IPS DF 4.7 (cell line): ENCODE measurements around the gene RAD9A.
"Not testable (repeated sequence)": the region's sequence is repeated elsewhere in the genome, so short reads cannot be mapped to it uniquely, and the experiment has no call there.

ENCODE experiments used
- DNase-seq: peaks from one replicate; pipeline ENCODE4 v3.0.0-alpha.2; 2013; ENCODE audit warnings: low spot score; ENCODE audit errors: extremely low read depth

The RAD9A gene

DNA sequence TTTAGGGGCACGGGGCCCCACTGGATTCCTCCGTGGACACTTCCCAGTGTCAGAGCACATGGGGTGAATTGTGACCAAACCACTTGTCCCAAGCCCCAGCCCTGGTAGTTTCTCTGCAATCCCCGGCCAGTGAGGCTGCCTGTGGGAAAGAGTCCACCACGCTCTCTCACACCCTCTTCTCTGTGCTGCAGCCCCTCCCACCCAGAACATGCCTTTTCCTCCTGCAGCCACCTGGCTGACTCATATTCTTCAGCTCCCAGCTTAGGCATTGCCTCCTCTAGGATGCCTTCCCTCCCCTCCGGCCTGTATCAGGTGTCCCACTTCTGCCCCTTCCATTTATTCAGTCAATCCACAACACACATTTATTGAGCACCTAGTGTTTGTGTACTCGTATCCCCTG is 31.1 kb downstream of the RAD9A start:
- DNase-seq: no peak

DNA sequence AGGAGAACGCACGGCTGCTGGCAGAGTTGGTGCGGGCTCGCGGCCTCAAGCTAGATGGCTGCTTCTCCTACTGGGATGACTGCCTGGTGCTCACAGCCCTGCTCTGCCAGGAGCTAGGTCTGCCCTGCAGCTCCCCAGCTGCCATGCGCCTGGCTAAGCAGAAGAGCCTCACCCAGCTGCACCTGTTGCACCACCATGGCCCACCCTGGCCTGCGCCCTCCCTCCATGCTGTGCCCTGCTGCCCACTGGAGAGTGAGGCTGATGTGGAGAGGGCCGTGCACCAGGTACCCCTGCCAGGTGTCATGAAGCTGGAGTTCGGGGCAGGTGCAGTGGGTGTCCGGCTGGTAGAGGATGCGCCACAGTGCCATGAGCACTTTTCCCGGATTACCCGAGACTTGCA is 31.7 kb downstream of the RAD9A start:
- DNase-seq: no peak

DNA sequence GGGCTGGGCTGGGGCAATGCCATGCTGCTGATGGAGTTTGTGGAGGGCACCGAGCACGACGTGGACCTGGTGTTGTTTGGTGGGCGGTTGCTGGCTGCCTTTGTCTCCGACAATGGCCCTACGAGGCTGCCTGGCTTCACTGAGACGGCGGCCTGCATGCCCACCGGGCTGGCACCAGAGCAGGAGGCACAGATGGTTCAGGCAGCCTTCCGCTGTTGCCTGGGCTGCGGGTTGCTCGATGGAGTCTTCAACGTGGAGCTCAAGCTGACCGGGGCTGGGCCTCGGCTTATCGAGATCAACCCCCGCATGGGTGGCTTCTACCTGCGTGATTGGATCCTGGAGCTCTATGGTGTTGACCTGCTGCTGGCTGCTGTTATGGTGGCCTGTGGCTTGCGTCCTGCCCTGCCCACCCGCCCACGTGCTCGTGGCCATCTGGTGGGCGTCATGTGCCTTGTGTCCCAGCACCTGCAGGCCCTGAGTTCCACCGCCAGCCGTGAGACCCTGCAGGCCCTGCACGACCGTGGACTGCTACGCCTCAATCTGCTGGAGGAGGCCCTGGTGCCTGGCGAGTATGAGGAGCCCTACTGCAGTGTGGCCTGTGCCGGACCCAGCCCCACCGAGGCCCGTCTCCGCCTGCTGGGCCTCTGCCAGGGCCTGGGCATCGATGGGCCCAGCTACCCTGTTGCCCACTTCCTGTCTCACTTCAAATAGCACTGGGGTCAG is 32.3 kb downstream of the RAD9A start:
- DNase-seq: no peak

DNA sequence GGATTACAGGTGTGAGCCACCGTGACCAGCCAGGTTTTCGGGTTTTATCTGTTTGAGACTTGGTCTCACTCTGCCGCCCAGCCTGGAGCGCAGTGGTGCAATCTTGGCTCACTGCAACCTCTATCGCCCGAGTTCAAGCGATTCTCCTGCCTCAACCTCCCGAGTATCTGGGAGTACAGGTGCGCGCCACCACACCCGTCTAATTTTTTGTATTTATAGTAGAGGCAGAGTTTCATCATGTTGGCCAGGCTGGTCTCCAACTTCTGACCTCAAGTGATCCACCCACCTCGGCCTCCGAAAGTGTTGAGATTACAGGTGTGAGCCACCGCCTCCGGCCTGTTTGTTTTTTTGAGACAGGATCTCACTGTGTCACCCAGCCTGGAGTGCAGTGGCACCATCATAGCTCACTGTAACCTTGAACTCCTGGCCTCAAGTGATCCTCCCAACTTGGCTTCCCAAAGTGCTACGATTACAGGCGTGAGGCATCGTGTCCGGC is 35.6 kb downstream of the RAD9A start:
- not testable (repeated sequence) for DNase-seq

DNA sequence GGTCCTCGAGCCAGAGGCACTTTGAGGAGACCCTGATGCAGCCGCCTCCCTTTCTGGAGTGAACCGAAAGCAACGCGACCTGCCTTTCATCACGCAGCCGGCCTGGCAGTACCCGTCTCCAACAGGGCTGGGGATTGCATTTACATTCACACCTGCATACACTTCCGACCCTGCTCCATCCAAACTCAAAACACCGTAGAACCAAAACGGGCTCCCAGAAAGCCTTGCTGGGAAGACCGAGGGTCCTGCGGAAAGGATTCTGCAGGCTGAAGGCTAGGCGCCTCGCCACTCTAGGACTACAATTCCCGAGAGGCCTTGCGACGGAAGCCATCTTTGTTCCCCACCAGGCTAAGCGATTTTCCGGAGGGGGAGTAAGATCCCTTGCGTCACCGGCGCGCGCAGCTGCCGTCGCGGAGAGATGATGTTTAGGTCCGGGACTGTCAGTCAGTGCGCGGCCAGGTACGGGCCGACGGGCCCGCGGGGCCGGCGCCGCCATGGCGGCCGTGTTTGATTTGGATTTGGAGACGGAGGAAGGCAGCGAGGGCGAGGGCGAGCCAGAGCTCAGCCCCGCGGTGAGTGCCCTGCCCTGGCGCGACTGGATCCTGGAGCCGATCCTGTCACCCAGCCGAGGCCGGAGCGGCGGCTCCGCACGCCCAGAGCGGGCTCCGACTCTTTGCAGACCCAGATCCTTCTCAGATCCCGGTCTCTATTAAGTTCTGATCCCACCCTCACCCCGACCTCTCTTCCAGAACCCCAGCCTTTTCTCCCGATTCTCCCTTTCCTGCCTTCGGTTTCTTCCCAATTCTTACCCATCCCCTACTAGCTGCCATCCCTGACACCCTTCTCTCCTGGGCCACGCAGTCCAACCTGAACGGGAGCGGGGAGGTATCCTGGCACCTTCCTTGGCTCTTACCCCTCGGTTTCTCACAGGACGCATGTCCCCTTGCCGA is 36.5 kb downstream of the RAD9A start, which contains the start of gene RPS6KB2:
Gene RPS6KB2 (plus strand): TSS at position 443 of the 950 bp plus-strand sequence. CDS start 52 bp downstream, at position 495.
- peak; percentile 93 for DNase-seq

DNA sequence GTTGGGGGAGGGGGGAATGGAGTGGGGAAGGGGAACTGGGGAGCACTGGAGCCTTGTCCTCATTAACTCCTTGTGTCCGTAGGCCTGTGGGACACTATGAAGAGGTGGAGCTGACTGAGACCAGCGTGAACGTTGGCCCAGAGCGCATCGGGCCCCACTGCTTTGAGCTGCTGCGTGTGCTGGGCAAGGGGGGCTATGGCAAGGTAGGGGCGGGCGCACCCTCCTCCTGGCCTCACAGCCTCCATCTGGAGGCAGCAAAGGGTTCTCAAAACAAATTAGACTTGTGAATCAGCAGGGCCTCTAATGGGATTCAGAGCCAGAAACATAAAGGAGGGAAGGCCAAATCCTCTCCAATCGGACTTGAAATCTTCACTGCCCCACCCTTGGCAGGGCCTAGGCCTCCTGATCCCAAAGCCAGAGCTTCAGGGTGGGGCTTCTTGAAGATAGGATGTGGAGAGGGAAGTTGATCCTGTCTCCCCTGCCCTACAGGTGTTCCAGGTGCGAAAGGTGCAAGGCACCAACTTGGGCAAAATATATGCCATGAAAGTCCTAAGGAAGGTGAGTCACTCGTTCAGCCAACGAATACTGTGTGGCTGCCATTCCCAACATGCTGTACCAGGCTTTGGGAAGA is 37.4 kb downstream of the RAD9A start:
- no peak for DNase-seq

DNA sequence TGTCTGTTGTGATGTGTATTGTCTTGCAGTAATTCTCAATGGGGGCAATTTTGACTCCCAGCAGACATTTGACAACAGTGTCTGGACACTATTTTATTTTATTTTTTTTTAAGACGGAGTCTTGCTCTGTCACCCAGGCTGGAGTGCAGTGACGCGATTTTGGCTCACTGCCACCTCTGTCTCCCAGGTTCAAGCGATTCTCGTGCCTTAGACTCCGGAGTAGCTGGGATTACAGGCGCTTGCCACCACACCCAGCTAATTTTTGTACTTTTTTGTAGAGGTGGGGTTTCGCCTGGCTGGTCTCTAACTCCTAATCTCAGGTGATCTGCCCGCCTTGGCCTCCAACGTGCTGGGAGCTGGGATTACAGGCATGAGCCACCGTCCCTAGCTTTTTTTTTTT is 37.9 kb downstream of the RAD9A start:
- DNase-seq: no peak

DNA sequence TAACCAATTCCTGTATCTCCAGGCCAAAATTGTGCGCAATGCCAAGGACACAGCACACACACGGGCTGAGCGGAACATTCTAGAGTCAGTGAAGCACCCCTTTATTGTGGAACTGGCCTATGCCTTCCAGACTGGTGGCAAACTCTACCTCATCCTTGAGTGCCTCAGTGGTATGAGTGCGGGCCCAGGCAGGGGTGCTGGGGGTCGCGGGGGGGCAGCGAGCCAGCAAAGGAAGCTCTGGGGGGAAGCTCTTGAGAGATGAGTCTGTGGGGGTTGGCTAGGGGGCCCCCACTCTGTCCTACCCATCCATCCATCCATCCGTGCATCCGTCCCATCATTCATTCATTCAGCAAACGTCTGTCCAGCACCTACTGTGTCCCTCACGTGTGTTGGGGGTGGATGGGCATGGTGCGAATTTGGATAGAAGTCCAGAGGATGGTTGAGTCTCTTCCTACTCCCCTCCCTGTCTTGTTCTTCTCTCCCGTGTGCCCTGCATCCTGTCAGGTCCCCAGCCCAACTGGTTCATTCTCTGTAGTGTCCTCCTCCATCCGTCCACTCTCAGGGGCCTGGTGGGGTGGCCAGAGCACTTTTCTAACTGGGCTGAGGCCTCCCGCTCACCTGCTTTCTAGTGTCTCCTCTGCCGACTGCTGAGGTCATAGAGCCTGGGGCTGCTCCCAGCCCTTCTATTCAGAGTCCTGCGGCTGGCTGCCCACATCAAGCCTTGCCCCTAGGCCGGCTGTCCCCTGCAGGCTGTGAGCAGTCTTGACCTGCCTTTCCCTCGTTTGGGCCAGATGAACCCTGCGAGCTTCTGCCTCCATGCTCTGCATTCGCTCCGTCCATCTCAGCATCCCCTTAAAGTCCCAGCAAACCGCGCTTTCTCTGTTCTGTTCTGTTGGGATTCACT is 39.8 kb downstream of the RAD9A start:
- DNase-seq: no peak

DNA sequence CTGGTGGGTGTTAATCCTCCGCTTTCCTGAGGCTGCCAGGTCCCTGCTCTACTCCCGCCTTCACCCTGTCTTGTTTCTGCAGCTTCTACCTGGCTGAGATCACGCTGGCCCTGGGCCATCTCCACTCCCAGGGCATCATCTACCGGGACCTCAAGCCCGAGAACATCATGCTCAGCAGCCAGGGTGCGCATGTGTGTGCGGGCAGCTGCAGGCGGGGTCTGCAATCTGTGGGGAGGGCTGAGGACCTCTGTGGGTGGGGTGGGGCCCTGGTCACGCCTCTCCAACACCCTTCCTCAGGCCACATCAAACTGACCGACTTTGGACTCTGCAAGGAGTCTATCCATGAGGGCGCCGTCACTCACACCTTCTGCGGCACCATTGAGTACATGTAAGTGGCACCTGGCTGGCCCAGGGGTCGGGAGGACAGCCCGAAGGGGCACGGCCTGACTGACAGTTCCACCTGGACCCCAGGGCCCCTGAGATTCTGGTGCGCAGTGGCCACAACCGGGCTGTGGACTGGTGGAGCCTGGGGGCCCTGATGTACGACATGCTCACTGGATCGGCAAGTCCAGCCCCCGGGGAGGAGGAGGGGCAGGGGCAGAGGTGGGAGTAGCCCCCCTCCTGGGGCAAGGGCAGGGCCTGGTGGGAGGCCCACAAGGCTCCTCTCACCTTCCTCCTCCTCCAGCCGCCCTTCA is 41.0 kb downstream of the RAD9A start:
- no peak for DNase-seq

DNA sequence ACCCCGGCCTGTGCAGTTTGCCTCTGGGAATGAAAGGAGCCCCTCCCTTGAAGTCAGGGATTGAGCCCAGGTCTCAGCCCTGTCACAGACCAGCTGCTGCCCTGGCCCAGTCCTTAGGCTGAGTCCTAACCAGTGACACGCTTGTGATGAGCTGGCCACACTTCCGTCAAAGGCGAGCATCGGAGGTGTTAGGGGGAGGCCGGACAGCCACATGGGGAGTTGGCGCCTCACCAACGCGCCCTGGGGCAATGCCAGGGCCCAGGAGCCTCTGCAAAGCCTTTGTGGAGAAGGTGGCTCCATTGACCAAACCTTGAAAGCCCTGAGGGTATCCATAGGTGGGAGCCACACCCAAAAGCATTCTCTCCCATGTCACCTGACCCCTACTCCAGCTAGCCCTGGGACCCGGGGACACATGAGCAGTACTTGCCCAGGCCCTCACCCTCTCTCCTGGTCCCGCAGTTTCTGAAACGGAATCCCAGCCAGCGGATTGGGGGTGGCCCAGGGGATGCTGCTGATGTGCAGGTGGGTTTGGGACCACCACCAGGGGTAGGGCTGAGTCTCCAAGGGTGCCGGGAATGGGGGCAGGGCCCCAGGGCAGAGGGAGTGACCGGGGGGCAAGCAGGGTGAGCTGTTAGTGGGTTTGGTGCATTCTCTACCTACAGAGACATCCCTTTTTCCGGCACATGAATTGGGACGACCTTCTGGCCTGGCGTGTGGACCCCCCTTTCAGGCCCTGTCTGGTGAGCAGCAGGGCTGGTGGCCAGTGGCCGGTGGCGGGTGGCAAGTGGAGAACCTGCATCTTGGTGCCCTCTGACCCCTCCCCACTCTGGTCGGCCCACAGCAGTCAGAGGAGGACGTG is 42.0 kb downstream of the RAD9A start:
- no peak for DNase-seq

DNA sequence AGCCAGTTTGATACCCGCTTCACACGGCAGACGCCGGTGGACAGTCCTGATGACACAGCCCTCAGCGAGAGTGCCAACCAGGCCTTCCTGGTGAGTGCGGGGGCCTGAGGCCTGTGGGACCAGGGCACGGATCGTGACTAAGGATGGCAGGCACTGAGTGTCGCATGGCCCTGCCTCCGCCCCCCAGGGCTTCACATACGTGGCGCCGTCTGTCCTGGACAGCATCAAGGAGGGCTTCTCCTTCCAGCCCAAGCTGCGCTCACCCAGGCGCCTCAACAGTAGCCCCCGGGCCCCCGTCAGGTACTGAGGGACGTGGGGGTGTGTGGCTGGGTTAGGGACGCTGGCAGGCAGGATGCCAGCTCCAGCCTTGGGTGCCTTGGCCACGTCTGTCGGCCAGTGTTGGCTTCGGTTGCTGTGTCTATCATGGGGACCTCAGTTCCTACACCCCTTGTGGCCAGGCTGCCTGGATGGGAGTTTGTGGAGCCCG is 42.7 kb downstream of the RAD9A start:
- no peak for DNase-seq

DNA sequence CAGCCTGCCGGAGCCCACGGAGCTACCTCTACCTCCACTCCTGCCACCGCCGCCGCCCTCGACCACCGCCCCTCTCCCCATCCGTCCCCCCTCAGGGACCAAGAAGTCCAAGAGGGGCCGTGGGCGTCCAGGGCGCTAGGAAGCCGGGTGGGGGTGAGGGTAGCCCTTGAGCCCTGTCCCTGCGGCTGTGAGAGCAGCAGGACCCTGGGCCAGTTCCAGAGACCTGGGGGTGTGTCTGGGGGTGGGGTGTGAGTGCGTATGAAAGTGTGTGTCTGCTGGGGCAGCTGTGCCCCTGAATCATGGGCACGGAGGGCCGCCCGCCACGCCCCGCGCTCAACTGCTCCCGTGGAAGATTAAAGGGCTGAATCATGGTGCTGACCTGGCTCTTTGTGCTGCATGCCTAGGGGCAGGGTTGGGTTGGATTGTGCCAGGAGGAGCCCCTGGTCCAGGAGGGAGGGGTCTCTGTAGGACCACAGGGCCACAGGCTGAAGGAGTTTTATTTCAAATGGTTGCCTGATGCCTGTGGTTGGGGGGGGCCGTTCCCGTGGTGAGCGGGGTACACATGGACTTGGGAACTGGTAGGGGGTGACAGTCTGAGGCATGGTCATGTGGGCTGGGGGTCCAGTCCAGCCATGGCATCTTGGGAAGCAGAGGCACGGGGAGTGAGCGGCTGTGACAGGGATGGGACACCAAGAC is 43.4 kb downstream of the RAD9A start:
- DNase-seq: no peak

DNA sequence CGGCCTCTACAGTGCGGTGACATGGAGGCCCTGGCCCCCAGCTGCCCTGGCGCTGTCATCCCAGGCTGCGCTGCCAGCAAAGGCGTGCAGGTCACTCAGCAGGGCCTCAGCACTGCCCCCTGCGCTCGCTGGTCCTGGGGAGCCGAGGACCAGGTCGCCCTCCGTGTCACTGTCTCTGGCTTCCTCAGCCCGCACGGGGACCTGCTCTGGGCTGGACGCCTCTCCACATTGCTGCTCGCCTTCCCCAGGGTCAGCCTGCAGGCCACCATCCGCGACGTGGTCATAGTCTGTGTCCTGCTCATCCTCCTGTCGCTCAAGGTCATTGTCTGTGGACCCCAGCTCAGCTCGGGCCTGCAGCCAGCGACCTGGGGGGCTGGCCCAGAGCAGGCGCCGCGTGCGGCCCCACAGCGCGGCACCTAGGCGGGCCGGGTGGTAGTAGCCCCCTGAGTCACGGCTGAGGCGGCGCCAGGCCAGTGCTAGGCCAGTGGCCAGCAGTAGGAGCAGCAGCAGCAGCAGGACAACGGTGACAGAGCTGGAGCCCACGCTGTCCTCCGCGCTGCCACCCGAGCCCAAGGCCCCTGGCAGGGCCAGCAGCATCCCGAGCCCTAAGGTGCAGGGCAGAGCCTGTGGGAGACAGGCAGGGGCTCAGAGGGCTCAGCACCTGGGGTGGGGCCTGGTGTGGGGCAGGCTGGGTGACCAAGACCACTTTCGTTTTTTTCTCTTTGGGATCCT is 44.1 kb downstream of the RAD9A start:
- DNase-seq: no peak

DNA sequence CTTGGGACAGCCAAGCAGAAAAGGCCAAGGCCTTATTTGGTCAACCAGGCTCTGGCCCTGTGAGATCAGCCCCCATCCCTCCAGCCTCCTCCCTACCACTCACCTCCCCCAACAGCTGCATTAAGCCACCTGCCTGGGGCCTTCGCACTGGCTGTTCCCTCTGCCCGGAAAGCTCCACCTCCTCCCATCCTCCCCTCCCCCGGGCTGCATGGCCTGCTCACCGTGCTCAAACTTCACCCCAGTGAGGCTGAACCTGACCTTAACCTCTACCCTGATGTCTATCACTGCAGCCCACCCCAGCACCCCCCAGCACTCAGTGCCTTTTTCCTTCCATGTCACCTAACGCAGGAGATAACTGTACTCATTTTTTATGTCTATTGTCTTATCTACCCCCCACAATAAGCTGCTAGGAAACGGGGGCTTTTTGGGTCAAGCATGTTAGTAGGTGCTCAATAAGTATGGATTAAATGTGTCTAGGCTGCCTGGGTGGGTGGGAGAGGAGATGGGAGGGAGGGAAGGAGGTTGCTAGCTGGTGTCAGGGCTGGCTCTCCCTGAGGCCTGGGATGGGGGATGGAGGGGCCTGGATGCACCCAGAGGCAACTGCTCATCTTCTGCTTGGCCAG is 44.8 kb downstream of the RAD9A start:
- no peak for DNase-seq

DNA sequence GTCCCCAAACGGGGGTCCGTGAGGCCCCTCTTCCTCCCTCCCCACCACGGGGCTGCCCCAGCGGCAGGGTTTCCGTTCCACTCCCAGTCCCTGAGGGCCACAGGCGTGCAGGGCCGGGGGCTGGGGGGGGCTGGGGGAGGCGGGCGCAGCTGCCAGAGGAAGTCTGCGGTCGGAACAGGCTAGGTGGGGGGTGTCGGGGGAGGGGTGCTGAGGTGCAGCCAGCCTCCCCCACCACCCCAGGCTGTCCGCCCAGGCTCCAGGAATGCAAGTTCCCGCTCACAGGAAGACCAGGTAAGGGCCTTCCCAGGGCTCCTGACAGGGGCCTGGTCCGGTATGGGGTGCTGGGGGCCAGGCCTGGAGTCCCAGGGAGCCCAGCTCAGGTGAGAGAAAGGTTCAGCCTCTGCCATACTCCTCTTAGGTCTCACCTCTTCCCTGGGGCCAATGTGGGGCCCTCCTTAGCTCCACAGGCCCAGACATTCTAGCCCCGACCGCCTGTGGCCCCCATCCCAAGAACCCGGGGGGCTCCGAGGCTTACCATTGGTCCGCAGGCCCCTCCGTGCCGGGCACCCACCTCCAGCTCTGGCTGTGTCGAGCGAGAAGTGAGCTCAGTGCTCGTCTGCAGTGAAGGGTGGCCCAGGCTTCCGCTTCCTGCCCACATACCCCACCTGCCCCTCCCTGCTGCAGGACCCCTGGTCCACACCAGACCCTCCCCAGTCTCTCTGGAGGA is 45.5 kb downstream of the RAD9A start, which contains the start of gene PTPRCAP:
Gene PTPRCAP (minus strand): TSS at position 601 of the 727 bp plus-strand sequence. CDS start 63 bp downstream, at position 538.
- no peak for DNase-seq

DNA sequence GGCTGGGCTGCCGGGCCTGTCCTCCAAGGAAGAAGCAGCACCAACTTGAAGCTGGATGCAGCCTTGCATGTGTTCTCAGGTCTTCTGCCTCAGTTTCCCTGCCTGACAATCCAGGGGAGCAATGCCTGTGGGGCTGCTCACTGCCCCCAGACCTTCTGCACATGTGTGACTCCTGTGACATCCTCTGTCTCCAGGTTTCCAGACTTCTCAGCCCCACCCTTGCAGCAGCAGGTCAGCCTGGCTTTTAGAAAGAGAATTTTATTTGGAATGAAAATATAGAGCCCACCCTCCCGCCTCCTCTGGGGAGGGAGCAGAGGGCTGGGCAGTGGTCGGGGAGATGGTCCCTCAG is 46.0 kb downstream of the RAD9A start:
- DNase-seq: no peak
